ENCODE data around the gene DCUN1D2.
"Not testable (repeated sequence)": the region's sequence is repeated elsewhere in the genome, so short reads cannot be mapped to it uniquely, and the experiment has no call there.

Gene DCUN1D2

GRCh38 chr13:113489549-113490495 is 689 bp downstream of the DCUN1D2 start:
- no peak for FAIRE-seq

DNA sequence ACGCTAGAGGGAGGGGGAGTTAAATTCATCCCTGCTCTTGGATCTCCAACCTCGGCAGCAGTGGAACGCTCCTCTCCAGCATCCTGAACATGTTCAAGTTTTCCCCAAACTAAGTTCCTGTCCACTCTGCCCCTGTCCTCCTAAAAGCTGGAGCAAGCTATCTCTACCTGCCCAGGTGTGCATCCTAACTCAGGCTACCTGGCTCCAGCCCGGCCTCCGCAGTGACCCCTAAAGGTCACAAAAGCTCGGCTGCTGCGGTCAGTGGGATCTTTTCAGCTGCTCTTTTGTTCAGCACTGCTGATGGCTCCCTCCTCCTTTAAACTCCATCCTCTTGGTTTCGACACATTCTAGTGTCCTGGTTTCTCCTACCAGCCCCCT is 1.4 kb downstream of the DCUN1D2 start:
- FAIRE-seq: no peak

DNA sequence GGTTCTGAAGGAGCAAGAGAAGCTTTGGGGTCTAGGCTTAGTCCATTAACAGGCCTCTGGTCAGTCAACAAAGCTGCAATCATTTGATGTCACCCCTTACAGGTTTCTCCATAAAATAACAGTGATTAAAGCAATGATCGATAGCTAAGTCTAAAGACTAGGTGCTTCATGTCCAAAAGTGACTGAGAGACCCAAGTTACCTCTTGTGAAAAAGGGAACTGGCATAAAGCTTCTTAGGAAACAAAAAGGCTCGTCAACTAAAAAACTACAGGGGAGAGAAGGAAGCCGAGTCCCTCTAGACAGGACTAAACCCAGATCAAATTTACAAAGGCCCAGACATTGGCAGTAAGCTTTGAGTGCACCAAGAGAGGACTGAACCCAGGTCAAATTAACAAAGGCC is 2.2 kb downstream of the DCUN1D2 start:
- no peak for FAIRE-seq

- FAIRE-seq: no peak
These were observed 3.8 kb downstream of the DCUN1D2 start for GRCh38 chr13:113486698-113487097.

DNA sequence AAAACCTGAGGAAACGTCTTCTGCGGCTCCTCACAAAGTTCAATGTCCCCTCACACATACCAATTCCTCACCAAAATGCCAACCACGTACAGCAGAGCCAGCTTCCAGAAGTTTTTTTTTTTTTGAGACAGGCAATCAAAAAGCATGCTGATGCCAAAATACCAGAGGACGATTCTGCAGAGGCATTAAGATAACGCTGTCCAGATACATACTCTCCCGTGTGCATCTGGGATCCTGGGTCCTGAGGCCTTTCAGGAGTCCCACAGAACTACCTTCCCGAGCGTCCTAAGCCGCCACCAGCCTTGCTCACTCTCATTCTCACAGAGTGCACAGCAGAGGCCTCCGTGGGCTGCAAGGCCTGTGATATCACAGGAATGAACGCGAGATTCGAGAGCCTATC is 5.0 kb downstream of the DCUN1D2 start:
- no peak for FAIRE-seq

- FAIRE-seq: no peak
These were observed 6.8 kb downstream of the DCUN1D2 start for GRCh38 chr13:113483504-113484293.

GRCh38 chr13:113483081-113483480 is 7.4 kb downstream of the DCUN1D2 start:
- FAIRE-seq: no peak

GRCh38 chr13:113479179-113479578 is 11.3 kb downstream of the DCUN1D2 start:
- FAIRE-seq: no peak

- no peak for FAIRE-seq
These were observed 12.8 kb downstream of the DCUN1D2 start for GRCh38 chr13:113477724-113478123.

- FAIRE-seq: no peak
These were observed 13.7 kb downstream of the DCUN1D2 start for GRCh38 chr13:113476811-113477210.

- no peak for FAIRE-seq
These were observed 14.6 kb downstream of the DCUN1D2 start for GRCh38 chr13:113475911-113476310.

DNA sequence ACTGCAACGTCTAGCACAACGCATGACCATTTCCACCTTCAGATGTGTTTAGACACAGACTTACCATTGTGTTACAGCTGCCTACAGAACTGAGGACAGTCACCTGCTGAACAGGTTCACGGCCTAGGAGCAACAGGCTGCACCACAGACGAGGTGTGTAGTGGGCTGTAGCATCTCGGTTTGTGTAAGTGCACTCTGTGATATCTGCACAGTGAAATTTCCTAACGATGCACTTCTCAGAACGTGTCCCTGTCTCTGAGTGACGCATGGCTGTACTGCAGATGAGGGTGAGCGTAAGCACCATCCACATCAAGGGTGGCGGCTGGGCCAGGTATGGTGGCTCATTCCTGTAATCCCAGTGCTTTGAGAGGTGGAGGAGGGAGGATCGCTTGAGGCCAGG is 15.2 kb downstream of the DCUN1D2 start:
- no peak for FAIRE-seq

DNA sequence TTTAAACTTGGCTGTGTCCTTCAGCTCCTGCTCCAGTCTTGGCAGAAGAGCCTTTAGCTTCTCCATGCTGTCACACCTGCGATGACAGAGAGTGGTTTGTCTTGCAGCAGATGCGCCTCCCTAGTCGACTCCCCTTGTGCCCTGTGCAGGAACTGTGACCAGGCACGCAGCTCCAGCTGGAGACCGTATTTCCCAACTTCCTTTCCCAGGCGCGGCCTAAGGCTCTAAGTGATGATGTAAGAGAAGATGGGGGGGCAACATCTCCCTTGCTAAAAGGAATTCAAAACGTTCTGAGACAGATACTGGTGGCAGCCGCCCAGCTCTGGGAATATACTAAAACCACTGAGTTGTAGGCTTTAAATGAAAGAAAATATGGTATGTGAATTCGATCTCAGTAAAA is 16.3 kb downstream of the DCUN1D2 start:
- no peak for FAIRE-seq

GRCh38 chr13:113472355-113473025 is 18.0 kb downstream of the DCUN1D2 start:
- FAIRE-seq: no peak

DNA sequence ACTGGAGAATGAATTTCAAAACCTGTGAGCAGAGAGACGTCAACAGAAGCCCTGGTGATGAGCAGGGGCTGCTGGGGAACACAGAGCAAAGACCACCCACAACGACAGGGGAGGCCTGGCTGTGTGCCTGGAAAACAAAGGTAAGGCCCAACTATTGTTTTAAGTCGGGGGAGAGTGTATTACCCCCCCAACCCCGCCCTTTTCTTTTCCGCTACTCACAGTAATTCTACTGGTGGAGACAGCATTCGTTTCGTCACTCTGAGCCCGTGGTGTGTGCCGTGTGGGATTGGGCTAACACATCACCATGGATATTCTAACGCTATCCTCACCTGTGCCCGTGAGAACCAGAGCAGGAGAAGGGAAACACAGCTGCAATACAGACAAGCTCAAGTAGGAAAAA is 18.7 kb downstream of the DCUN1D2 start:
- no peak for FAIRE-seq

GRCh38 chr13:113470635-113471163 is 19.8 kb downstream of the DCUN1D2 start:
- FAIRE-seq: not testable (repeated sequence)

DNA sequence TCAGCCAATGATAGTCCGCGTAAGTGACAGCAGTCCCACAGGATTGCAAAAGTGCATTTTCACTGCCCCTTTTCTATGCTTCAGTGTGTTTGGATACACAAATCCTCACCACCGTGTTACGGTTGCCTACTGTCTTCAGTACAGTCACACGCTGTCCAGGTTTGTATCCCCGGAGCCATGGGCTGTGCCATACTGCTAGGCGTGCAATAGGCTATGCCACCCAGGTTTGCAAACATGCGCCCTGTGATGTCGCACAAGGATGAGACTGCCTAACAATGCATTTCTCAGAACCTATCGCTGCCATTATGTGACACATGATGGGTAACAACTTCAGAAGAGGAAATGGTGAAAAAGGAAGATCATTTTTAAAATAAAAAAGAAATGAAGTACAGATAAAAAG is 20.4 kb downstream of the DCUN1D2 start:
- no peak for FAIRE-seq

GRCh38 chr13:113469582-113469981 is 20.9 kb downstream of the DCUN1D2 start:
- no peak for FAIRE-seq

- no peak for FAIRE-seq
These were observed 21.9 kb downstream of the DCUN1D2 start for GRCh38 chr13:113468472-113469201.

DNA sequence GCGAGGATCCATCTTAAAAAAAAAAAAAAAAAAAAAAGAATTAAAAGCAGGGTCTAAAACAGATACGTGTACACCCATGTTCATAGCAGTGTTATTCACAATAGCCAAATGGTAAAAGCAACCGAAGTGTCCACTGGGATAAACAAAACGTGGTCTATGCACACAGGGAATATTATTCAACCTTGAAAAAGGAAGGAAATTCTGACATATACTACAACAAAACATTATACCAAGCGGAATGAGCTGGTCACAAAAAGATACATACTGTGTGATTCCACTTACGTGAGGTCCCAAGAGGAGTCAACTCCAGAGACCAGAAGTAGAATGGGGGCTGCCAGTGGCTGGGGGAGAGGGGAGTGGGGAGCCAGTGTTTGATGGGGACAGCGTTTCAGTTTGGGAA is 22.5 kb downstream of the DCUN1D2 start:
- FAIRE-seq: no peak

GRCh38 chr13:113466383-113466782 is 24.1 kb downstream of the DCUN1D2 start:
- no peak for FAIRE-seq

- FAIRE-seq: no peak
These were observed 25.2 kb downstream of the DCUN1D2 start for GRCh38 chr13:113465300-113465699.
